Measurements from ENCODE around the gene ELF4. TPM values are rescaled to one million over a fixed set of nuclear protein-coding genes. Genes with fewer than 3 reads are reported as not detected.

Gene ELF4
- total and polyA plus RNA-seq, 2 of the 13 experiments (the other 11 are each of a cell fraction or from before 2014, with no cell fraction given): 1.3 to 2.6 TPM

DNA sequence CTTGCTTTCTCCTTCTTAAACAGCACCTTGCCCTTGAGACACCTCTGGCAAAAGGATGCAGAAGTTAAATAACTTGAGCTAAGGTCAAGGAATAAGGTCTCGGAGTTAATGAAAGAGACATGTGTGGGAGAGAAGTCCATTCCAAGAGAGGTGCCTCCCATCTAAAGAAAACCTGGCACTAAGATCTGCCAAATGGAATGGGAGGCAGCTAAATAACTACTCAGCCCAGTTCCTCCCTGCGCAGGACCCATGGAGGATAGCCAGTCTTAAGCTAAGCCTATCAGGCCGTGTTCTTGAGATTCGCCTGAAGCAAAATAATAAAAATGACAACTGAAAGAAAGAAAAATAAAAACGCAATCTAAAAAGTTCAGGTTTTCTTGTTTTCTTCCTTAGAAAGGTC, 20.7 kb upstream of the ELF4 start (continued):
- TF ChIP-seq, protein P1, sequence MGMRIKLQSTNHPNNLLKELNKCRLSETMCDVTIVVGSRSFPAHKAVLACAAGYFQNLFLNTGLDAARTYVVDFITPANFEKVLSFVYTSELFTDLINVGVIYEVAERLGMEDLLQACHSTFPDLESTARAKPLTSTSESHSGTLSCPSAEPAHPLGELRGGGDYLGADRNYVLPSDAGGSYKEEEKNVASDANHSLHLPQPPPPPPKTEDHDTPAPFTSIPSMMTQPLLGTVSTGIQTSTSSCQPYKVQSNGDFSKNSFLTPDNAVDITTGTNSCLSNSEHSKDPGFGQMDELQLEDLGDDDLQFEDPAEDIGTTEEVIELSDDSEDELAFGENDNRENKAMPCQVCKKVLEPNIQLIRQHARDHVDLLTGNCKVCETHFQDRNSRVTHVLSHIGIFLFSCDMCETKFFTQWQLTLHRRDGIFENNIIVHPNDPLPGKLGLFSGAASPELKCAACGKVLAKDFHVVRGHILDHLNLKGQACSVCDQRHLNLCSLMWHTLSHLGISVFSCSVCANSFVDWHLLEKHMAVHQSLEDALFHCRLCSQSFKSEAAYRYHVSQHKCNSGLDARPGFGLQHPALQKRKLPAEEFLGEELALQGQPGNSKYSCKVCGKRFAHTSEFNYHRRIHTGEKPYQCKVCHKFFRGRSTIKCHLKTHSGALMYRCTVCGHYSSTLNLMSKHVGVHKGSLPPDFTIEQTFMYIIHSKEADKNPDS (CRISPR knock-in tag; IDR thresholded peaks at IDR 0.05): no peak
- no peak for TF ChIP-seq HOXA5 (CRISPR knock-in tag; IDR thresholded peaks at IDR 0.05)
- no peak for TF ChIP-seq RORA (CRISPR knock-in tag; IDR thresholded peaks at IDR 0.05)
- no peak for TF ChIP-seq NFKBIZ (CRISPR knock-in tag; IDR thresholded peaks at IDR 0.05)
- TF ChIP-seq ZBTB21 (CRISPR knock-in tag; IDR thresholded peaks at IDR 0.05): no peak
- TF ChIP-seq ZNF335 (CRISPR knock-in tag; IDR thresholded peaks at IDR 0.05): no peak
- TF ChIP-seq, protein P2, sequence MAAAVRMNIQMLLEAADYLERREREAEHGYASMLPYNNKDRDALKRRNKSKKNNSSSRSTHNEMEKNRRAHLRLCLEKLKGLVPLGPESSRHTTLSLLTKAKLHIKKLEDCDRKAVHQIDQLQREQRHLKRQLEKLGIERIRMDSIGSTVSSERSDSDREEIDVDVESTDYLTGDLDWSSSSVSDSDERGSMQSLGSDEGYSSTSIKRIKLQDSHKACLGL (CRISPR knock-in tag; IDR thresholded peaks at IDR 0.05): no peak
- no peak for TF ChIP-seq FOXO1 (CRISPR knock-in tag; IDR thresholded peaks at IDR 0.05)

DNA sequence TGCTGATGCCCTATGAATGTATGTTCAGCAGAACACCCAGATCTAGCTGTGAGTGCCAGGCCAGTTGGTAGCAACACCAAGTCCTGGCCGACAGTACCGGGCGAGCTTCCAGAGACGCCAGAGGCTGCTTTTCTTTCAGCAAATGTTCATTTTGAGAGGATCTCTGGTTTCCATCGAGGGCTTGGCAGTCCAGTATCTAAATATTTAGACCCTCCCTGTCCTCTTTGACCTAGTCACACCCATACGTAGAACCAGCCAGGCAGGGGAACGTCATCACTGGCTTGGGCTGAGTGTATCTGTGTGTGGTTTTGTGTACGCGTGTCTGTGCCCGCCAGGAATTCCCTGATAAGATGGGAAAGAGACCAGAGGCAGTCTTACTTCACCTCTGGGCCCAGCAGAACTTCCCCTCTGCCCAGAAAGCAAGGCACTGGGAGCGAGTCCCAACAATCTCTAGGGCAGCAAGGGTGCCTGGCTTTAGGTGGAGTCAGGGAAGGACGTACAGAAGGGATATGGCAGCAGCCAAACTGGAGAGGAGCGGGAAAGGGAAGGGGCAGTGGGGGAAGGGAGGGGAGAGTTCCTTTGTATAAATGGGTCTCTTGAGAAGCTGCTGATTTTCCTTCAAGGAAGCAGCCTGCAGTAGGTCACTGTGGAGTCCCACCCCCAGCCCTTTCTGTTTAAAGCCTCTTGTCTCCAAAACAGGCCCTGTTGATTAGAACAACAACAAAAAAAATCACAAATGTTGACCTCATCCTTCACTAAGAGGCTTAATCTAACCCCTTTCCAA, 15.0 kb upstream of the ELF4 start:
- H3K79me2 ChIP-seq (ENCODE audit: insufficient read depth, low read length): no peaks in the 10 kb centered on the region
- H3K9ac ChIP-seq (ENCODE audit: insufficient read depth, low read depth, low read length): no peak overlapping the region
- BruUV-seq (replicated peaks): no TSS peak
- H3K9me3 ChIP-seq (ENCODE audit: low read length): no peaks in the 10 kb centered on the region
- H3K4me3 ChIP-seq (replicated peaks in 1 of 3; ENCODE audit: insufficient read depth in 1 of 3, low read depth in 2 of 3, low read length in 3 of 3): no peak overlapping the region
- ATAC-seq (no peak), DNase-seq (ENCODE audit: low spot score) (no peak), FAIRE-seq (no peak)
- H4K20me1 ChIP-seq (ENCODE audit: insufficient read depth, low read length): no peaks in the 10 kb centered on the region
- intact Hi-C loops (cut with micrococcal nuclease; ENCODE audit: unreplicated experiment): no loop called here
- no peak overlapping the region for H3K4me2 ChIP-seq (ENCODE audit: low read depth, low read length)
- H2AFZ ChIP-seq (ENCODE audit: low read length): no peak overlapping the region
- ChIA-PET POLR2A (no interaction called here), CTCF (ENCODE audit: low intra/inter-chr PET ratio, low total read pairs) (no interaction called here)
- in situ Hi-C loops (cut with HindIII; ENCODE audit: extremely low pct_ligation_motif_present, low pct_unique_long_range_greater_than_20kb): no loop called here
- H3K27me3 ChIP-seq (ENCODE audit: control insufficient read depth in 1 of 2, insufficient read depth in 2 of 2, low read length in 2 of 2): no peaks in the 10 kb centered on the region
- H3K27ac ChIP-seq (ENCODE audit: extremely low read length, insufficient read depth, low read length): no peak overlapping the region
- peaks cover 0 to 3% of the 10 kb centered on the region in 2 experiments; a peak in 1 of 5 replicates for H3K36me3 ChIP-seq (replicated peaks in 1 of 2; ENCODE audit: control insufficient read depth in 1 of 2, insufficient read depth in 2 of 2, low read length in 2 of 2)
- WGBS (ENCODE audit: low lambda C conversion rate): 95% methylated on average over 8 of the region's 13 CpGs
- peaks cover under 1% of the 10 kb centered on the region for H3K4me1 ChIP-seq (ENCODE audit: insufficient read depth, low read length)
- TF ChIP-seq HMG20B (CRISPR knock-in tag; conservative IDR thresholded peaks at IDR 0.05): no peak
- TF ChIP-seq EED (CRISPR knock-in tag; IDR thresholded peaks at IDR 0.05): no peak
- TF ChIP-seq, protein P3, sequence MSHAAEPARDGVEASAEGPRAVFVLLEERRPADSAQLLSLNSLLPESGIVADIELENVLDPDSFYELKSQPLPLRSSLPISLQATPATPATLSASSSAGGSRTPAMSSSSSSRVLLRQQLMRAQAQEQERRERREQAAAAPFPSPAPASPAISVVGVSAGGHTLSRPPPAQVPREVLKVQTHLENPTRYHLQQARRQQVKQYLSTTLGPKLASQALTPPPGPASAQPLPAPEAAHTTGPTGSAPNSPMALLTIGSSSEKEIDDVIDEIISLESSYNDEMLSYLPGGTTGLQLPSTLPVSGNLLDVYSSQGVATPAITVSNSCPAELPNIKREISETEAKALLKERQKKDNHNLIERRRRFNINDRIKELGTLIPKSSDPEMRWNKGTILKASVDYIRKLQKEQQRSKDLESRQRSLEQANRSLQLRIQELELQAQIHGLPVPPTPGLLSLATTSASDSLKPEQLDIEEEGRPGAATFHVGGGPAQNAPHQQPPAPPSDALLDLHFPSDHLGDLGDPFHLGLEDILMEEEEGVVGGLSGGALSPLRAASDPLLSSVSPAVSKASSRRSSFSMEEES (CRISPR knock-in tag; IDR thresholded peaks at IDR 0.05): no peak
- no peak for TF ChIP-seq NR2F6 (IDR thresholded peaks at IDR 0.05)
- no peak for TF ChIP-seq NR2F6 (CRISPR knock-in tag; IDR thresholded peaks at IDR 0.05)
- no peak for TF ChIP-seq KLF13 (CRISPR knock-in tag; IDR thresholded peaks at IDR 0.05)
- TF ChIP-seq, protein P4, sequence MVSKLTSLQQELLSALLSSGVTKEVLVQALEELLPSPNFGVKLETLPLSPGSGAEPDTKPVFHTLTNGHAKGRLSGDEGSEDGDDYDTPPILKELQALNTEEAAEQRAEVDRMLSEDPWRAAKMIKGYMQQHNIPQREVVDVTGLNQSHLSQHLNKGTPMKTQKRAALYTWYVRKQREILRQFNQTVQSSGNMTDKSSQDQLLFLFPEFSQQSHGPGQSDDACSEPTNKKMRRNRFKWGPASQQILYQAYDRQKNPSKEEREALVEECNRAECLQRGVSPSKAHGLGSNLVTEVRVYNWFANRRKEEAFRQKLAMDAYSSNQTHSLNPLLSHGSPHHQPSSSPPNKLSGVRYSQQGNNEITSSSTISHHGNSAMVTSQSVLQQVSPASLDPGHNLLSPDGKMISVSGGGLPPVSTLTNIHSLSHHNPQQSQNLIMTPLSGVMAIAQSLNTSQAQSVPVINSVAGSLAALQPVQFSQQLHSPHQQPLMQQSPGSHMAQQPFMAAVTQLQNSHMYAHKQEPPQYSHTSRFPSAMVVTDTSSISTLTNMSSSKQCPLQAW (CRISPR knock-in tag; IDR thresholded peaks at IDR 0.05): no peak
- no peak for TF ChIP-seq NFIC (IDR thresholded peaks at IDR 0.05; ENCODE audit: low read length)
- no peak for TF ChIP-seq ZNF17 (CRISPR knock-in tag; IDR thresholded peaks at IDR 0.05)
- no peak for TF ChIP-seq ZNF317 (CRISPR knock-in tag; IDR thresholded peaks at IDR 0.05)
- no peak for TF ChIP-seq ZNF207 (IDR thresholded peaks at IDR 0.05; ENCODE audit: borderline replicate concordance)
- TF ChIP-seq ZNF766 (CRISPR knock-in tag; IDR thresholded peaks at IDR 0.05; ENCODE audit: borderline replicate concordance): no peak
- TF ChIP-seq HNF4A (CRISPR knock-in tag; IDR thresholded peaks at IDR 0.05): no peak

Measured in HepG2 (cell line).